Colonic mucosa (tissue), 4 donors: Measurements from ENCODE around the gene PTGER1. TPM values are rescaled to one million over a fixed set of nuclear protein-coding genes. Genes with fewer than 3 reads are reported as not detected.

Source experiments
- DNase-seq: peaks from one replicate; pipeline ENCODE4 v3.0.0-alpha.2; 2020
- H3K27ac ChIP-seq: fragments of 200-600 bp; one replicate; pipeline ENCODE4 v1.8.0; 2021
- H3K27me3 ChIP-seq: fragments of 200-600 bp; one replicate; pipeline ENCODE4 v1.8.0; 2021
- H3K36me3 ChIP-seq: fragments of 200-600 bp; one replicate; pipeline ENCODE4 v1.8.0; 2021
- H3K4me1 ChIP-seq: fragments of 200-600 bp; one replicate; pipeline ENCODE4 v1.8.0; 2021; ENCODE audit warnings: mild to moderate bottlenecking
- H3K4me3 ChIP-seq: fragments of 200-600 bp; one replicate; pipeline ENCODE4 v1.8.0; 2021
- H3K9ac ChIP-seq, 2 donors: one replicate each; pipeline ENCODE4 v1.7.0; 2013; ENCODE audit warnings: control low read depth in 2 of 2, low read depth in 2 of 2, low read length in 2 of 2
- H3K9me3 ChIP-seq: fragments of 200-600 bp; one replicate; pipeline ENCODE4 v1.8.0; 2021
- CTCF ChIP-seq: fragments of 200-600 bp; IDR thresholded peaks from one replicate; pipeline ENCODE4 v1.8.0; 2022; ENCODE audit warnings: antibody characterized with exemption, mild to moderate bottlenecking
- intact Hi-C: fragments of 100-400 bp; cut with DNase I; formaldehyde crosslinking; loops from one replicate; pipeline ENCODE4 v1.14.1; 2022
- total RNA-seq, 2 donors: library from RNA; stranded (reverse); fragmentation: NEBNext Ultra II Directional in 1 of 2; extraction: Animal tissue kit (Norgen Biotek cat#: 25700) in 1 of 2; gene quantifications; one replicate each; pipeline ENCODE4 v1.2.1, GENCODE V29; 2021
- donor health status: healthy.
- donor health status: DM: no; HTN: no; CAD: no.
- donor health status: DM: no; HTN: no; CAD: no.

PTGER1 gene
- total RNA-seq, 2 donors from 2014 or later = 0.35 to 0.72 TPM

DNA sequence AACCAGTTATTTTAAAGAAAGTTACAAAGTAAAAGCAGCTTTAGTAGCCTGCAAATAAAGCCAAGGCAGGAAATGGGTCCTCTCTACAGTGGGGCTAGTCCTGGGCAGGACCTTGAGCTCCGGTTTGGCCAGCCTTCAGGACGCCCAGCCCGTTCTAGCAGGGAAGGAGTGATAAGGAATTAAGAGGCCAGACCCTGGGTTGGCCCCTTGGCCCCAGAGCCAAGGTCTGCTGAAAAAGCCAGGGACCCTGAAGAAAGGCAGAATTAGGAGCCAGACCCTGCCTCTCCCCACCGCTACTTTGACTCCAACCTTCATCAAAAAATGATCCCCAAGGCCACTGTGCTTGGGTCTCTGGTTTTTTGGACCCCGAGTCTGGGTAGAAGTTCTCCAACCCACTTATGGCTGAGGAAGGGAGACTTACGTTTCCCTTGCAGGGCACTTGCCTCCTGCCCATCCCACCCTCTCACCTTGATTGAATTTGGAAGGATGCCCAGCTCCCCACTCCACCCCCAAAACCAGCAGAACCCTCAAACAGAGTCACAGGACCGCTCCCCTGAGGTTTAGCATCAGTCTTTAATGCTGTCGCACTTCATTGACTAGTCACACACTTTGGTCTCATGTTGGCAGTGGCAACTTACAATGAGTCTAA is 39.2 kb upstream of the PTGER1 start:
- Histone ChIP-seq H3K27me3 (no peaks in the 10 kb centered on the region), H3K36me3 (peaks cover 15% of the 10 kb centered on the region), H3K9ac (no peak overlapping the region), H3K9me3 (no peaks in the 10 kb centered on the region), H3K27ac (no peak overlapping the region), H3K4me3 (no peak overlapping the region), H3K4me1 (peaks cover 13% of the 10 kb centered on the region)
- DNase-seq = no peak
- intact Hi-C loops = no loop called here
- TF ChIP-seq CTCF = no peak

- Histone ChIP-seq H3K4me1 (peaks cover 9% of the 10 kb centered on the region), H3K36me3 (peaks cover 15% of the 10 kb centered on the region), H3K4me3 (no peak overlapping the region), H3K27ac (no peak overlapping the region), H3K9ac (no peak overlapping the region), H3K27me3 (no peaks in the 10 kb centered on the region), H3K9me3 (no peaks in the 10 kb centered on the region)
- no peak for TF ChIP-seq CTCF
- DNase-seq = no peak
- intact Hi-C loops = no loop called here
Observed at GRCh38 chr19:14512406-14512961, 37.3 kb upstream of the PTGER1 start.

DNA sequence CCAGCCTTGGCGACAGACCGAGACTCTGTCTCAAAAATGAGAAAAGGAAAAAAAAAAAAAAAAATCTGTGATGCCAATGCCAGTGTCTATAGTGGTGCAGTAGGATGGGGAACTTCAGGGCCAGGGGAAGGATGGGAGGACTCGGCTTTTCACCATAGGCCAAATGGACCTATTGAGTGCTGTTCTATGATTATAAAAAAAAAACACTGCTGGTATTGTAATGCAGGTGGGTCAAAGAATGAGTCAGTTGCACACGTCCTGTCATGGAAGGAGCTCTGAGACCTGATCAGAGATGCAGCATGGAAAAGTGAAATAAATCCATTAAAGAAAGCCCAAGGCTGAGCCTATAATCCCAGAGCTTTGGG is 36.1 kb upstream of the PTGER1 start:
- Histone ChIP-seq H3K27me3 (no peaks in the 10 kb centered on the region), H3K9ac (no peak overlapping the region), H3K27ac (no peak overlapping the region), H3K9me3 (no peaks in the 10 kb centered on the region), H3K4me1 (peaks cover 9% of the 10 kb centered on the region), H3K36me3 (peaks cover 15% of the 10 kb centered on the region), H3K4me3 (no peak overlapping the region)
- no peak for TF ChIP-seq CTCF
- DNase-seq = no peak
- intact Hi-C loops = no loop called here

DNA sequence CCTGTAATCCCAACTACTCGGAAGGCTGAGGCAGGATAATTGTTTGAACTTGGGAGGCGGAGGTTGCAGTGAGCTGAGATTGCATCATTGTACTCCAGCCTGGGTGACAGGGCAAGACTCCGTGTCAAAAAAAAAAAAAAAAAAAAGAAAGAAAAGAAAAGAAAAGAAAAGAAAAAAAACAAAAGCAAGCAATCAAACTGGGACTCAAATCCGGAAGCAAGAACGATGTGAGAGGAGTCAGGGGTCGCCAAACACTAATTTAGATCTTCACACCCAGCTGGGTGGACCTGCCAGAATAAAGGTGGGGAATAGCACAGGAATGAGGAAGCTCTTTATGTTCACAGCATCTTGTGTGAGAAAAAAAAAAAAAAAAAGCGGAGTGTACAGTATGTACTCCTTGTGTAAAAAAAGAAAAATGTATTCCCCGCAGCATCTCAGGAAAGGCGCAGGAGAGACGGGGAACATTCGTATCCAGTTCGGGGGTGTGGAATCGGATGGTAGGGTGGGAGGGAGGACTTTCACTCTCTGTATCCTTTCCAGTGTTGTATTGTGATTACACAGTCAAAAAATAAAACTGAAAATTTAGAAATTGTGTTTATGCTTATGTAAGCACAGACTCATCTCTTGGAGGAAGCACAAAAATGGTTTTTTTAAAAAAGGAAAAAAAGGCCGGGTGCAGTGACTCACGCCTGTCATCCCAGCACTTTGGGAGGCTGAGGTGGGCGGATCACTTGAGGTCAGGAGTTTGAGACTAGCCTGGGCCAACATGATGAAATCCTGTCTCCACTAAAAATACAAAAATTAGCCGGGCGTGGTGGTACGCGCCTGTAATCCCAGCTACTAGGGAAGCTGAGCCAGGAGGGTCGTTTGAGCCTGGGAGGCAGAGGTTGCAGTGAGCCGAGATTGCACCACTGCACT is 35.4 kb upstream of the PTGER1 start:
- H3K9ac ChIP-seq = peak overlapping the region in 1 of 2 donors; percentile 46
- TF ChIP-seq CTCF = no peak
- intact Hi-C loops = no loop called here

DNA sequence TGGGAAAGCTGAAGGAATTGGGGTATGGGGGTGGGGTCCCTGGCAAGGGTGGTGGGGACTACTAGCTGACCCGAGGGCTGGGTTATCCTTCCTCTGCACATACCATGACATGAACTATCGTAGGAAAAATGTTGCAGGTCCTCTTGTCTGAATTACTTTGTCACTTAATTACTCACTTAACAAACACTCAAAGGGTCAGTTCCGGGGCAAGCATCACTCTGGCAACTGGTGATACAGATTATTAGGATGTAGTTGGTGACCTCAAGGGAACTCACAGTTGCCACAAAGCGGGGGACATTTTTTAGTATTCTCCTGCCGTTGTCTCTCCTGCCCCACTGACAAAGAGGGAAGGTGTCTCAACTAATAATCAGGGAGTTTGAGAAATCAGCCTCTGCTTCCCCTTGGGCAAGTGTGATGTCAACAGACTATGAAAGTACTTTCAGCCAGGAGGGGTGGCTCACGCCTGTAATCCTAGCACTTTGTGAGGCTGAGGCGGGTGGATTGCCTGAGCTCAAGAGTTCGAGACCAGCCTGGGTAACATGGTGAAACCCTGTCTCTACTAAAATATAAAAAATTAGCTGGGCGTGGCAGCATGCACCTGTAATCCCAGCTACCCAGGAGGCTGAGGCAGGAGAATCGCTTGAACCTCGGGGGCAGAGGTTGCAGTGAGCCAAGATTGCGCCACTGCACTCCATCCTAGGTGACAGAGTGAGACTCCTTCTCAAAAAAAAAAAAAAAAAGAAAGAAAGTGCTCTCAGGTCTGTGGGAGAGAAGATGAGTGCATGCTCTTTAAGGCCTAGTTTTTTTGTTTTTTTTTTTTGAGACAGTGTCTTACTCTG is 32.8 kb upstream of the PTGER1 start:
- H3K9me3 ChIP-seq = no peaks in the 10 kb centered on the region
- H3K9ac ChIP-seq = peak overlapping the region in 1 of 2 donors; percentile 26
- no peaks in the 10 kb centered on the region for H3K36me3 ChIP-seq
- H3K4me3 ChIP-seq = no peak overlapping the region
- intact Hi-C loops = no loop called here
- no peak for DNase-seq
- H3K27me3 ChIP-seq = no peaks in the 10 kb centered on the region
- peaks cover 5% of the 10 kb centered on the region for H3K4me1 ChIP-seq
- no peak for TF ChIP-seq CTCF
- no peak overlapping the region for H3K27ac ChIP-seq

More for the DNA sequence above, 35.4 kb upstream of the PTGER1 start:
- Histone ChIP-seq H3K27ac (peak overlapping the region; percentile 13), H3K36me3 (peaks cover 10% of the 10 kb centered on the region), H3K4me3 (no peak overlapping the region), H3K9me3 (no peaks in the 10 kb centered on the region), H3K27me3 (no peaks in the 10 kb centered on the region), H3K4me1 (peaks cover 6% of the 10 kb centered on the region)
- DNase-seq = no peak
